HL-60 (cell line): ENCODE data around the gene HS3ST3A1.

Experiments
- TF ChIP-seq, protein P1 (sequence below): IDR thresholded peaks from one replicate; pipeline ENCODE4 v1.5.1; 2011; ENCODE audit warnings: low read length, control low read depth, inconsistent platforms; ENCODE audit not compliant: insufficient read depth
- TF ChIP-seq, protein P2 (sequence below): IDR thresholded peaks from 2 replicates; pipeline ENCODE4 v1.6.1; 2012; ENCODE audit warnings: low read depth; ENCODE audit not compliant: insufficient replicate concordance

DNA sequence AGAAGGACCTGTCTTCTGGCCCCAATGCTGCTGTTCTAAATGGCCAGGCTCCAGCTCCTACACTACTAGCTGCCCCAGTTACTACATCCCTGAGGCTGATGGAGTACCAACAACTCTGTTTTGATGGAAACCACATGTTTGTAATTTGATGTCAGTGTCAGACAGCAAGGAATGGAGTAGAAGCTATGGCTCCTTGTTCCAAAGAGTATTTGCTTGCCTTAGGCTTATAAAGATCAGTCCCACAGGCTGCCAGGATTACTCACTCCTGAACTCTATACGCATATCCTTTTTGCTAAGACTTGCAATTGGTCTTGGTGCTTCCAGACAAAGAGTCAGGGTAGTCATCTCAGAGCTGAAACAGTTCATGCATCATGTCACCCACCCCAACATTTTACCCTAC, 139.6 kb downstream of the HS3ST3A1 start:
- TF ChIP-seq, protein P1, sequence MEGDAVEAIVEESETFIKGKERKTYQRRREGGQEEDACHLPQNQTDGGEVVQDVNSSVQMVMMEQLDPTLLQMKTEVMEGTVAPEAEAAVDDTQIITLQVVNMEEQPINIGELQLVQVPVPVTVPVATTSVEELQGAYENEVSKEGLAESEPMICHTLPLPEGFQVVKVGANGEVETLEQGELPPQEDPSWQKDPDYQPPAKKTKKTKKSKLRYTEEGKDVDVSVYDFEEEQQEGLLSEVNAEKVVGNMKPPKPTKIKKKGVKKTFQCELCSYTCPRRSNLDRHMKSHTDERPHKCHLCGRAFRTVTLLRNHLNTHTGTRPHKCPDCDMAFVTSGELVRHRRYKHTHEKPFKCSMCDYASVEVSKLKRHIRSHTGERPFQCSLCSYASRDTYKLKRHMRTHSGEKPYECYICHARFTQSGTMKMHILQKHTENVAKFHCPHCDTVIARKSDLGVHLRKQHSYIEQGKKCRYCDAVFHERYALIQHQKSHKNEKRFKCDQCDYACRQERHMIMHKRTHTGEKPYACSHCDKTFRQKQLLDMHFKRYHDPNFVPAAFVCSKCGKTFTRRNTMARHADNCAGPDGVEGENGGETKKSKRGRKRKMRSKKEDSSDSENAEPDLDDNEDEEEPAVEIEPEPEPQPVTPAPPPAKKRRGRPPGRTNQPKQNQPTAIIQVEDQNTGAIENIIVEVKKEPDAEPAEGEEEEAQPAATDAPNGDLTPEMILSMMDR = no peak
- TF ChIP-seq, protein P2, sequence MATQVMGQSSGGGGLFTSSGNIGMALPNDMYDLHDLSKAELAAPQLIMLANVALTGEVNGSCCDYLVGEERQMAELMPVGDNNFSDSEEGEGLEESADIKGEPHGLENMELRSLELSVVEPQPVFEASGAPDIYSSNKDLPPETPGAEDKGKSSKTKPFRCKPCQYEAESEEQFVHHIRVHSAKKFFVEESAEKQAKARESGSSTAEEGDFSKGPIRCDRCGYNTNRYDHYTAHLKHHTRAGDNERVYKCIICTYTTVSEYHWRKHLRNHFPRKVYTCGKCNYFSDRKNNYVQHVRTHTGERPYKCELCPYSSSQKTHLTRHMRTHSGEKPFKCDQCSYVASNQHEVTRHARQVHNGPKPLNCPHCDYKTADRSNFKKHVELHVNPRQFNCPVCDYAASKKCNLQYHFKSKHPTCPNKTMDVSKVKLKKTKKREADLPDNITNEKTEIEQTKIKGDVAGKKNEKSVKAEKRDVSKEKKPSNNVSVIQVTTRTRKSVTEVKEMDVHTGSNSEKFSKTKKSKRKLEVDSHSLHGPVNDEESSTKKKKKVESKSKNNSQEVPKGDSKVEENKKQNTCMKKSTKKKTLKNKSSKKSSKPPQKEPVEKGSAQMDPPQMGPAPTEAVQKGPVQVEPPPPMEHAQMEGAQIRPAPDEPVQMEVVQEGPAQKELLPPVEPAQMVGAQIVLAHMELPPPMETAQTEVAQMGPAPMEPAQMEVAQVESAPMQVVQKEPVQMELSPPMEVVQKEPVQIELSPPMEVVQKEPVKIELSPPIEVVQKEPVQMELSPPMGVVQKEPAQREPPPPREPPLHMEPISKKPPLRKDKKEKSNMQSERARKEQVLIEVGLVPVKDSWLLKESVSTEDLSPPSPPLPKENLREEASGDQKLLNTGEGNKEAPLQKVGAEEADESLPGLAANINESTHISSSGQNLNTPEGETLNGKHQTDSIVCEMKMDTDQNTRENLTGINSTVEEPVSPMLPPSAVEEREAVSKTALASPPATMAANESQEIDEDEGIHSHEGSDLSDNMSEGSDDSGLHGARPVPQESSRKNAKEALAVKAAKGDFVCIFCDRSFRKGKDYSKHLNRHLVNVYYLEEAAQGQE = no peak
